Uterus (tissue), 4 donors: ENCODE data around the gene HLA-DQB1. TPM values are rescaled to one million over a fixed set of nuclear protein-coding genes. Genes with fewer than 3 reads are reported as not detected.

Experiments used
- DNase-seq, 2 donors: peaks; one replicate each; pipeline ENCODE4 v3.0.0-alpha.2; 2019 to 2020
- H3K27ac ChIP-seq, 2 donors: fragments of 200-600 bp; sonication (generic); 1 replicate in 1 of 2; 2 replicates in 1 of 2; pipeline ENCODE4 v1.5.1; 2016 to 2018
- H3K27me3 ChIP-seq, 2 donors: fragments of 200-600 bp; sonication (generic); one replicate each; pipeline ENCODE4 v1.5.1; 2018 to 2019; ENCODE audit warnings: control low read depth in 1 of 2
- H3K36me3 ChIP-seq, 2 donors: fragments of 200-600 bp; sonication (generic); one replicate each; pipeline ENCODE4 v1.5.1; 2019; ENCODE audit warnings: control low read depth in 1 of 2
- H3K4me1 ChIP-seq, 2 donors: fragments of 200-600 bp; sonication (generic); one replicate each; pipeline ENCODE4 v1.5.1; 2018 to 2019; ENCODE audit warnings: control low read depth in 1 of 2
- H3K4me3 ChIP-seq, 2 donors: fragments of 200-600 bp; sonication (generic); 1 replicate in 1 of 2; 2 replicates in 1 of 2; pipeline ENCODE4 v1.5.1; 2018 to 2019; ENCODE audit warnings: mild to moderate bottlenecking in 1 of 2
- H3K9me3 ChIP-seq, 2 donors: fragments of 200-600 bp; sonication (generic); one replicate each; pipeline ENCODE4 v1.5.1; 2019; ENCODE audit warnings: control low read depth in 1 of 2
- POLR2A ChIP-seq, 2 donors: fragments of 450-650 bp; IDR thresholded peaks; one replicate each; pipeline ENCODE4 v1.6.1; 2016; ENCODE audit warnings: antibody characterized with exemption in 2 of 2, mild to moderate bottlenecking in 1 of 2, moderate library complexity in 1 of 2
- intact Hi-C: fragments of 100-400 bp; cut with DNase I; formaldehyde crosslinking; loops from one replicate; pipeline ENCODE4 v1.15.1; 2023; ENCODE audit warnings: low total_unique reads
- total RNA-seq, 4 donors: library from RNA; depleted of rRNA in 3 of 4; stranded (reverse); fragments of >200 nt in 3 of 4; gene quantifications; one replicate each; pipeline versions ENCODE4 v1.1.0 to v1.2.4, GENCODE V29; 2014 to 2023
- TF ChIP-seq, protein P1 (sequence below), 4 experiments: fragments of 200-600 bp in 2 of 4; fragments of 450-650 bp in 2 of 4; sonication (generic) in 2 of 4; IDR thresholded peaks; one replicate each; pipeline ENCODE4 v1.5.1; 2016 to 2019; ENCODE audit warnings: antibody characterized with exemption in 4 of 4, mild to moderate bottlenecking in 2 of 4, moderate library complexity in 1 of 4
- donor health status: DM: yes; HTN: yes; CAD: no.

The HLA-DQB1 gene
- total RNA-seq, 4 donors from 2014 or later: 4.9 to 31.2 (median 17.9) TPM; not detected in 1

DNA sequence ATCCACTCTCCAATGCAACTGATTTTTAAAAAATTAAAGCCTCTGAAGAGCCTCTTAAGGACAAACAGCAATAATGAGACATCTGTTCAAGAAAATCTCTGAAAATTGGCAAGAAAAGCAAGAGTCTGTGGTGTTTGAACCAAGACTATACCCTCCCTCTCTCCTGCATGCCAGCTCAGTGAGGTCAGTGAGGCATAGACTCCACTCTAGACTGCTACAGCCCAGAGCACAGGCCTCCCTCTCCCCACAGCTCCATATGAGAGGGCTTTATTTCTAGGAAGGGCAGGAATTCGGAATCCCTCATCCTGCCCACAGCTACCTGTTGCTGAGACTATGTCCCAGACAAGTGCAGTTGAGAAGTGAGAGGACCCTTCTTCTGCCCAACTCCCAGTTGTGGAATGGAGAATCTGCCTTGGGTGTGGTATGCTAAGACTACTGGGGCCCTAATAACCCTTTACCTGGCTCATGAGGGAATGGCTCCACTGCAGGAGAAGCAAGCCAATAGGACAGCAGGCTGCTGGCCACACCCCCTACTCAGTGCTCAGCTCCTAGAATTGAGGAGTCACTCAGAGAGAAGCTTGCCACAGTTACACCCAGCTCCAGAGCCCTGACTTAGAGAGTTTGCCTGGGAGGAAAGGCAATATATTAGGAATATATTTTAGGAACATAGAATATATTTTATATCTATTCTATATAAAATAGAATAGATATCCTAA lies 51.9 kb downstream of the HLA-DQB1 start:
- Histone ChIP-seq H3K9me3 (no peaks in the 10 kb centered on the region), H3K27ac (no peak overlapping the region), H3K27me3 (no peaks in the 10 kb centered on the region), H3K36me3 (no peaks in the 10 kb centered on the region), H3K4me1 (no peaks in the 10 kb centered on the region), H3K4me3 (no peak overlapping the region)
- intact Hi-C loops: no loop called here
- no peak for DNase-seq
- TF ChIP-seq, protein P1, sequence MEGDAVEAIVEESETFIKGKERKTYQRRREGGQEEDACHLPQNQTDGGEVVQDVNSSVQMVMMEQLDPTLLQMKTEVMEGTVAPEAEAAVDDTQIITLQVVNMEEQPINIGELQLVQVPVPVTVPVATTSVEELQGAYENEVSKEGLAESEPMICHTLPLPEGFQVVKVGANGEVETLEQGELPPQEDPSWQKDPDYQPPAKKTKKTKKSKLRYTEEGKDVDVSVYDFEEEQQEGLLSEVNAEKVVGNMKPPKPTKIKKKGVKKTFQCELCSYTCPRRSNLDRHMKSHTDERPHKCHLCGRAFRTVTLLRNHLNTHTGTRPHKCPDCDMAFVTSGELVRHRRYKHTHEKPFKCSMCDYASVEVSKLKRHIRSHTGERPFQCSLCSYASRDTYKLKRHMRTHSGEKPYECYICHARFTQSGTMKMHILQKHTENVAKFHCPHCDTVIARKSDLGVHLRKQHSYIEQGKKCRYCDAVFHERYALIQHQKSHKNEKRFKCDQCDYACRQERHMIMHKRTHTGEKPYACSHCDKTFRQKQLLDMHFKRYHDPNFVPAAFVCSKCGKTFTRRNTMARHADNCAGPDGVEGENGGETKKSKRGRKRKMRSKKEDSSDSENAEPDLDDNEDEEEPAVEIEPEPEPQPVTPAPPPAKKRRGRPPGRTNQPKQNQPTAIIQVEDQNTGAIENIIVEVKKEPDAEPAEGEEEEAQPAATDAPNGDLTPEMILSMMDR (IDR thresholded peaks at IDR 0.05): no peak
- TF ChIP-seq POLR2A (IDR thresholded peaks at IDR 0.05): no peak

DNA sequence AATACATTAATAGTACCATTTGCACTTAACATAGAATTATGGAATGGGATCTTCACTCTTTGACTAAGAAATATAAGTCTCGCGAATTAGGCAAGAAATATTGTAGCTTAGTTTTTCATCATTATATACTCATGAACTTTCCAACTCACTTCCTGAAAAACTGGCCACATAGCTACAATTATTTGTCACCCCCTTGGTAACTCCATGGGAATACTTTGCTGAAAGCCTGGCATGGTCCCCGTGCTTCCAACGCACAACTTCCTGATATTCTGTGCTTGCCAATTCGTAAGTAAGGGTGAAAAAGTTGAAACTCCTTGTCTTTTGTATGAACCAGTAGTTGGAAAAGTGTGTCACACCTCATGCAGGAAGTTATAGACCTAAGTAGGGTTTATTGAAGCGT lies 53.0 kb downstream of the HLA-DQB1 start:
- no peaks in the 10 kb centered on the region for H3K27me3 ChIP-seq
- H3K4me3 ChIP-seq: no peak overlapping the region
- H3K27ac ChIP-seq: no peak overlapping the region
- H3K36me3 ChIP-seq: no peaks in the 10 kb centered on the region
- no peak for DNase-seq
- H3K4me1 ChIP-seq: no peaks in the 10 kb centered on the region
- no peaks in the 10 kb centered on the region for H3K9me3 ChIP-seq
- intact Hi-C loops: no loop called here
- TF ChIP-seq, protein P1 (IDR thresholded peaks at IDR 0.05): no peak
- TF ChIP-seq POLR2A (IDR thresholded peaks at IDR 0.05): no peak

DNA sequence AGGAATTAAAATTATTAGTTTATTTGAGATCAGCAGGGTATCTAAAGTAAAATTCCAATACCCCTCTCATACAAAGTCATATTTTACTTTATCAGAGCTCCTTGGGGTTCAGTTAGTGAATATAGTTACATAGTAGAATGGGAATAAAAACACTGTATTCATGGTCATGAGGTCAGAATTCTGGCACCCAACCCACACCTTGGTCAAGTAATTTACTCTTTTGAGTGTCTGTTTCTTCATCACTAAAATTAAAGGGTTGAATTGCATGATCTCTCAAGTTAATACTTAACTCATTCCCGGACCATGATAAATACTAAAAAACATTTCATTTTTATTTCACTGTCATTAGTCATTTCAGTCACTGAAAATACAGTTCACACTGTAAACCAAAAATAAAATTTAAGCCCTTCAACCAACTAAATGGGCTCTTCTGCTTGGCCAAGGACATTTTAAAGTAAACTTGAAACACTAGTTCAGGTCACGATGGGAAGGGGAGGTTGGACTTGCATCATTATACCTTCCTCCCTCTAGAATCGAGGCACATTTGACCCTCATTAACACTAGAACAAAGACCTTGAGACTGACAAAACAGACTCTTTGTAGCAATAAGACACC lies 55.7 kb downstream of the HLA-DQB1 start:
- H3K4me1 ChIP-seq: no peaks in the 10 kb centered on the region

DNA sequence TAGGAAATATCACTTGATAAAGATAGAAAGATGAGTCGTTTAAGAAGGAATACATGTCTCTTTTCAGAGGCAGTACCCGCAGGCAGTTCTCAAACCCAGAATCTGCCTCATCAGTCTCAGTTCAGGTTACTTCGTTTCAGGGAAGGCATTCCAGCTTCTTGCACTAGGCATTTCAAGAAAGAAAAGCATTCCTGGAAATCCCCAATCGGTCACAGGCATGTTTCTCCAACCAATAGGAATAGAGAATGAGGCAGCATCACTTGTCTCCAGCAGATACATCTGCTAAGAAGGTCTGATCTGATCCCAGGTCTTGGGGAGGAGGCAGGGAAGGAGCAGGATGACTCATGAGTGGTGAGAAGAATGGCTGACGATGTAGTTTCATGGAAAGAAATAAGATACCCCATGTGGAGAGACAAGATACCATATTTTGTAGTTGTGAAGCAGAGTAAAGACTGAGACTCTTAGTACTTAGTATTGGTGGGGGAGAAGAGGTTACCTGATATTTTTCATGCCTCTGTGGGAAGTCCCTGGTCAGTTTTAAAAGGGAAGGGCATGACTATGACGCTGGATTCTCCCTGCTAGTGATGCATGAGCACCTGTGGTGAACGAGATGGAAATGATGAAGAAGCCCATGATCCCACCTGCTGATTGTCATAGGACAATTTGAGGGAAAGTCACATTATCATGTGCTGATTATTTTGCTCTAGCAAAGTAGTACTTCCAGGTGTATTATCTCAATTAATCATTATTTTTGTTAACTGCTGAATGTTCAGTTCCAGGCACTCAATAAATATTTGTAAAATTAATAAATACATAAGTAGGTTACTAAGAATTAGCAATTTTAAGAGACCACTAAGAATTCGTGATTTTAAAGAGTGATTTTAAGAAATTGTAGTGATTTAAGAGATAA lies 56.5 kb downstream of the HLA-DQB1 start:
- H3K4me1 ChIP-seq: no peaks in the 10 kb centered on the region
- H3K4me3 ChIP-seq: no peak overlapping the region
- intact Hi-C loops: no loop called here
- peak in 1 of 2 donors; percentile 38 for DNase-seq
- H3K27ac ChIP-seq: peak overlapping the region; percentile 44 to 74
- peak in 1 of 2 donors; percentile 73 for TF ChIP-seq POLR2A (IDR thresholded peaks at IDR 0.05)
- TF ChIP-seq, protein P1 (IDR thresholded peaks at IDR 0.05): no peak
- H3K9me3 ChIP-seq: no peaks in the 10 kb centered on the region
- no peaks in the 10 kb centered on the region for H3K36me3 ChIP-seq
- no peaks in the 10 kb centered on the region for H3K27me3 ChIP-seq

More for the DNA sequence above, 55.7 kb downstream of the HLA-DQB1 start:
- no peak for DNase-seq
- no peak for TF ChIP-seq POLR2A (IDR thresholded peaks at IDR 0.05)
- TF ChIP-seq, protein P1 (IDR thresholded peaks at IDR 0.05): no peak
- Histone ChIP-seq H3K9me3 (no peaks in the 10 kb centered on the region), H3K4me3 (no peak overlapping the region), H3K36me3 (no peaks in the 10 kb centered on the region), H3K27me3 (no peaks in the 10 kb centered on the region), H3K27ac (no peak overlapping the region)
- intact Hi-C loops: no loop called here

Other genes starting within 250 kb of the HLA-DQB1 start
- 100 to 1,000 TPM; 130 to 356 (median 227) TPM for gene HLA-DRA, start 226.8 kb downstream of the HLA-DQB1 start, total RNA-seq
- 100 to 1,000 TPM in 2 of 4 donors, under 1 TPM in 1, not detected in 1; 0.76 to 171 (median 107) TPM for gene HLA-DRB5, start 136.4 kb downstream of the HLA-DQB1 start, total RNA-seq
- 100 to 1,000 TPM in 2 of 4 donors, 10 to 100 TPM in 2; 15.9 to 197 (median 79.2) TPM for gene HLA-DRB1, start 76.8 kb downstream of the HLA-DQB1 start, total RNA-seq
- 10 to 100 TPM in 3 of 4 donors, 1 to 10 TPM in 1; 3.8 to 41.8 (median 22.7) TPM for gene HLA-DQA1, start 29.3 kb downstream of the HLA-DQB1 start, total RNA-seq
- gene HLA-DQA2, start 74.7 kb upstream of the HLA-DQB1 start, total RNA-seq: 1 to 10 TPM in 1 of 4 donors, not detected in 3; 4.4 TPM
- 1 to 10 TPM in 1 of 4 donors, under 1 TPM in 1, not detected in 2; 0.41 to 9.8 TPM for gene HLA-DQB2, start 96.9 kb upstream of the HLA-DQB1 start, total RNA-seq
- gene HLA-DOB, start 150.3 kb upstream of the HLA-DQB1 start, total RNA-seq: under 1 TPM in 2 of 4 donors, not detected in 2; 0.28 to 0.82 TPM
- 10 to 100 TPM in 2 of 4 donors, 1 to 10 TPM in 2; 3.0 to 42.4 (median 21.5) TPM for gene TAP2, start 172.1 kb upstream of the HLA-DQB1 start, total RNA-seq
- 10 to 100 TPM; 23.5 to 60.1 (median 27.2) TPM for gene PSMB8, start 177.4 kb upstream of the HLA-DQB1 start, total RNA-seq
- 10 to 100 TPM; 18.2 to 62.2 (median 26.5) TPM for gene TAP1, start 187.0 kb upstream of the HLA-DQB1 start, total RNA-seq
- 10 to 100 TPM; 14.0 to 50.7 (median 38.6) TPM for gene PSMB9, start 187.5 kb upstream of the HLA-DQB1 start, total RNA-seq